GM12878 (cell line): ENCODE measurements around the gene DCAF4. TPM values are rescaled to one million over a fixed set of nuclear protein-coding genes. Genes with fewer than 3 reads are reported as not detected.

ENCODE experiments used
- ATAC-seq: fragments of 200-7000 bp; cut with Tn5 transposase; 3 replicates; pipeline ENCODE4 v1.9.1; 2020; ENCODE audit warnings: mild to moderate bottlenecking, moderate library complexity
- BruUV-seq: library from RNA; stranded (reverse); fragments of 400-500 nt; replicated peaks from 2 replicates; lab custom pipeline; 2021; lab: Mats Ljungman, UMichigan
- CTCF ChIA-PET: fragments of 300-600 bp; sonication (Branson Sonifier 250); formaldehyde crosslinking; extraction: SDS; loops from one replicate; lab custom pipeline; 2021; ENCODE audit warnings: inconsistent platforms; lab: Yijun Ruan, JAX
- POLR2A ChIA-PET: fragments of 350-600 bp; formaldehyde crosslinking; extraction: SDS; loops from one replicate; lab custom pipeline; 2021; ENCODE audit warnings: inconsistent platforms; lab: Charles Lee
- RAD21 ChIA-PET: fragments of 300-600 bp; sonication (Branson Sonifier 250); formaldehyde crosslinking; loops from one replicate; lab custom pipeline; 2023; ENCODE audit warnings: antibody characterized with exemption; ENCODE audit not compliant: unreplicated experiment; lab: Charles Lee
- SMC1A ChIA-PET: fragments of 300-600 bp; sonication (Branson Sonifier 250); formaldehyde crosslinking; loops from one replicate; lab custom pipeline; 2023; ENCODE audit not compliant: unreplicated experiment, uncharacterized antibody; lab: Charles Lee
- DNase-seq: peaks from one replicate; pipeline ENCODE4 v3.0.0-alpha.2; 2011; ENCODE audit warnings: low read depth, low spot score
- FAIRE-seq: peaks from 3 replicates; lab custom pipeline; 2011; peaks lifted over from hg19 to GRCh38; lab: Jason Lieb, UNC
- H2AFZ ChIP-seq: 2 replicates; pipeline ENCODE4 v1.6.0; 2011; ENCODE audit warnings: low read depth, low read length, control low read depth; ENCODE audit not compliant: control insufficient read depth
- H3K27ac ChIP-seq: 2 replicates; pipeline ENCODE4 v1.5.1; 2011; ENCODE audit warnings: control low read depth; ENCODE audit not compliant: control insufficient read depth, insufficient read depth
- H3K27me3 ChIP-seq, 2 experiments: replicated peaks in 1 of 2; 2 replicates each; pipeline versions ENCODE4 v1.6.0 to v1.6.1; 2011; ENCODE audit warnings: low read length in 1 of 2; ENCODE audit not compliant: control insufficient read depth in 2 of 2, insufficient read depth in 2 of 2
- H3K36me3 ChIP-seq, 2 experiments: 2 replicates each; pipeline ENCODE4 v1.5.1; 2011; ENCODE audit warnings: low read length in 1 of 2; ENCODE audit not compliant: control insufficient read depth in 2 of 2, insufficient read depth in 2 of 2
- H3K4me1 ChIP-seq: 2 replicates; pipeline ENCODE4 v1.6.1; 2011; ENCODE audit warnings: mild to moderate bottlenecking, low read length, moderate library complexity, mixed read lengths; ENCODE audit not compliant: control insufficient read depth, insufficient read depth
- H3K4me2 ChIP-seq: 2 replicates; pipeline ENCODE4 v1.6.0; 2011; ENCODE audit warnings: control low read depth; ENCODE audit not compliant: control insufficient read depth, insufficient read depth
- H3K4me3 ChIP-seq: fragments of 200-600 bp; sonication (generic); 2 replicates; pipeline ENCODE4 v1.5.1; 2016
- H3K79me2 ChIP-seq: 2 replicates; pipeline ENCODE4 v1.6.0; 2011; ENCODE audit warnings: low read length; ENCODE audit not compliant: control insufficient read depth, insufficient read depth
- H3K9ac ChIP-seq: 2 replicates; pipeline ENCODE4 v1.8.0; 2011; ENCODE audit warnings: low read length, control low read depth, mixed read lengths; ENCODE audit not compliant: control insufficient read depth, insufficient read depth
- H3K9me3 ChIP-seq: replicated peaks from 3 replicates; pipeline ENCODE4 v1.5.1; 2011; ENCODE audit warnings: mild to moderate bottlenecking, low read length; ENCODE audit not compliant: control insufficient read depth, insufficient read depth
- H4K20me1 ChIP-seq: 2 replicates; pipeline ENCODE4 v1.6.0; 2011; ENCODE audit not compliant: control insufficient read depth, insufficient read depth
- CHD4 ChIP-seq: fragments of 200-600 bp; sonication (generic); IDR thresholded peaks from 2 replicates; pipeline ENCODE4 v1.6.1; 2016; ENCODE audit warnings: mild to moderate bottlenecking
- FOXK2 ChIP-seq: fragments of 450-650 bp; IDR thresholded peaks from 2 replicates; pipeline ENCODE4 v1.6.1; 2017; ENCODE audit warnings: mild to moderate bottlenecking, moderate library complexity
- MEF2A ChIP-seq: IDR thresholded peaks from 2 replicates; pipeline ENCODE4 v1.6.1; 2011; ENCODE audit warnings: low read depth, mild to moderate bottlenecking, low read length, moderate library complexity; ENCODE audit not compliant: insufficient read depth
- NBN ChIP-seq: fragments of 450-650 bp; IDR thresholded peaks from 2 replicates; pipeline ENCODE4 v1.6.1; 2016
- NFIC ChIP-seq: IDR thresholded peaks from 2 replicates; pipeline ENCODE4 v1.6.1; 2012; ENCODE audit warnings: low read depth, mild to moderate bottlenecking, inconsistent platforms, low read length, moderate library complexity
- SPI1 ChIP-seq: IDR thresholded peaks from 2 replicates; pipeline ENCODE4 v1.6.1; 2011; ENCODE audit warnings: low read depth, mild to moderate bottlenecking, low read length, moderate library complexity, borderline replicate concordance; ENCODE audit not compliant: insufficient read depth
- TCF3 ChIP-seq: IDR thresholded peaks from 2 replicates; pipeline ENCODE4 v1.6.1; 2012; ENCODE audit warnings: low read depth, mild to moderate bottlenecking, low read length, borderline replicate concordance; ENCODE audit not compliant: insufficient read depth
- WGBS: methylation state at CpG from one replicate; pipeline ENCODE4 v1.1.6; 2016; ENCODE audit warnings: low lambda C conversion rate; ENCODE audit not compliant: insufficient replicate concordance, insufficient coverage; ENCODE audit errors: missing lambda C conversion rate; 5-methylcytosine and 5-hydroxymethylcytosine counted together
- in situ Hi-C: fragments of 300-500 bp; cut with MboI; formaldehyde crosslinking; loops from 9 replicates; pipeline ENCODE4 v1.14.3; 2018; ENCODE audit warnings: mixed read lengths
- intact Hi-C: fragments of 100-400 bp; cut with micrococcal nuclease; formaldehyde crosslinking; loops from one replicate; pipeline ENCODE4 v1.14.2; 2022; ENCODE audit not compliant: unreplicated experiment
- polyA plus RNA-seq, 11 experiments: library from polyadenylated mRNA; depleted of rRNA in 4 of 11; unstranded in 6 of 11; stranded (reverse) in 5 of 11; fragments of >200 nt; fragmentation: Nextera tagmentation in 4 of 11; fragmentation: Illumina TruSeq in 1 of 11; extraction: Ambion mirVana in 4 of 11; extraction: Trizol in 1 of 11; gene quantifications; 1 replicate in 1 of 11; 2 replicates in 10 of 11; pipeline versions ENCODE4 v1.2.1 to v1.2.3, GENCODE V29; 2011 to 2016; ENCODE audit warnings: inconsistent platforms in 2 of 11, missing spikeins in 2 of 11, low read depth in 1 of 11
- total RNA-seq, 4 experiments: library from RNA; depleted of rRNA in 3 of 4; stranded (reverse); fragments of >200 nt in 3 of 4; fragmentation: Illumina TruSeq in 1 of 4; extraction: Trizol in 1 of 4; gene quantifications; 2 replicates each; pipeline versions ENCODE4 v1.2.1 to v1.2.3, GENCODE V29; 2013 to 2021
- TF ChIP-seq, protein P1 (sequence below): fragments of 450-650 bp; formaldehyde crosslinking; IDR thresholded peaks from 2 replicates; pipeline ENCODE4 v1.4.0; 2020; ENCODE audit warnings: mild to moderate bottlenecking, moderate library complexity

The DCAF4 gene
- total and polyA plus RNA-seq, 10 of the 15 experiments (the other 5 are each of a cell fraction or from before 2014, with no cell fraction given): 2.6 to 51.1 (median 21.0) TPM

DNA sequence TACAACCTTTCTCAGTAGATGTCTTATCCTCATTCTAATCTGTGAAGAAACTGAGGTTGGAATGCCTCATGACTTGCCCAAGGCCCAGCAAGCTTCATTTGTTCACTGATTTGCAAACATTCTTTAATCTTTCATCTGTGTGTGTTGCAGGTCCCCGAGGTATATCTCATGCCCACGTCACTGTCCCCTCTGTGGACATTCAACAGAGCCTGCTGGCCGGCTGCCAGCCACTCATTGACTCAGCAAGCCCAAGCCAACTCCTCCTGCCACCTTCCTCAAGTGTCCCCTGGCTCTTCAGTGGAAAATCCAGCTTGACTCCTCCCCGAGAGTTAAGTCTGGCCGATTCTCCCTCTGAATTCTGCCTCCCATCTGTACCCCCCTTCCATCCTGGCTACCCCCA, 1.9 kb upstream of the DCAF4 start (continued):
- TF ChIP-seq CHD4: no peak
- no peak for TF ChIP-seq NFIC
- TF ChIP-seq FOXK2: no peak

DNA sequence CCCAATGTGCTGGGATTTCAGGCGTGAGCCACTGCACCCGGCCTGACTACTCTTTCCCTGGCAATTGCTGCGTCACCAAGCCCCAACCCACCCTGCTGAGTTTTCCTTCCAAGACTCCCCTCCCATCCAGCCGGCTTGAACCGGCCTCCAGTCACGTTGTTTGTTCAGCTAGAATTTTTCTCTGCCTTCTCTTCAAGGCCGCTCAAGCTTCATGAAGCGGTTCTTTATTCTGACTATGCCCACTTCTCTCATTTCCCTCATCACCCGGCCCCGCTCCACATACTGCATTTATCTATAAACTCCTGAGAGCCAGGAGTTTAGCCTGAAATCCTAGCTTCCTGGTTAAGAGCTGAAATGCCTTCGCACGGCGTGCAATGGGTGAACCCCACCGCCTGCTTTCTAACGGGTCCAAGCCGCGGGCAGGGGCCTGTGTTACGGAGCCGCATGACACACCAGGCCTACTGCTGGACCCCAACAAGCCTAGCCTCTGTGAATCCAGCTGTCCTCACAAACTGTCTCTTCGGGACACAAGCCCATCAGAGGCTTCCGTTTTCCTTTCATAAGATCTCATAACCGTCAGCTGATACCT, 999 bp upstream of the DCAF4 start:
- Histone ChIP-seq H3K27ac (no peak overlapping the region), H2AFZ (peak overlapping the region; percentile 98), H3K4me2 (peak overlapping the region; percentile 93), H3K4me1 (no peaks in the 10 kb centered on the region; the same call in 1 of the 2 replicates), H3K9ac (peak overlapping the region; percentile 59; the same call in 1 of the 2 replicates), H3K36me3 (no peaks in the 10 kb centered on the region), H4K20me1 (no peaks in the 10 kb centered on the region), H3K79me2 (peaks cover 15% of the 10 kb centered on the region), H3K9me3 (no peaks in the 10 kb centered on the region), H3K27me3 (no peaks in the 10 kb centered on the region), H3K4me3 (peak overlapping the region; percentile 57)
- TF ChIP-seq NBN (no peak), SPI1 (no peak), MEF2A (no peak), TCF3 (no peak)
- TF ChIP-seq, protein P1, sequence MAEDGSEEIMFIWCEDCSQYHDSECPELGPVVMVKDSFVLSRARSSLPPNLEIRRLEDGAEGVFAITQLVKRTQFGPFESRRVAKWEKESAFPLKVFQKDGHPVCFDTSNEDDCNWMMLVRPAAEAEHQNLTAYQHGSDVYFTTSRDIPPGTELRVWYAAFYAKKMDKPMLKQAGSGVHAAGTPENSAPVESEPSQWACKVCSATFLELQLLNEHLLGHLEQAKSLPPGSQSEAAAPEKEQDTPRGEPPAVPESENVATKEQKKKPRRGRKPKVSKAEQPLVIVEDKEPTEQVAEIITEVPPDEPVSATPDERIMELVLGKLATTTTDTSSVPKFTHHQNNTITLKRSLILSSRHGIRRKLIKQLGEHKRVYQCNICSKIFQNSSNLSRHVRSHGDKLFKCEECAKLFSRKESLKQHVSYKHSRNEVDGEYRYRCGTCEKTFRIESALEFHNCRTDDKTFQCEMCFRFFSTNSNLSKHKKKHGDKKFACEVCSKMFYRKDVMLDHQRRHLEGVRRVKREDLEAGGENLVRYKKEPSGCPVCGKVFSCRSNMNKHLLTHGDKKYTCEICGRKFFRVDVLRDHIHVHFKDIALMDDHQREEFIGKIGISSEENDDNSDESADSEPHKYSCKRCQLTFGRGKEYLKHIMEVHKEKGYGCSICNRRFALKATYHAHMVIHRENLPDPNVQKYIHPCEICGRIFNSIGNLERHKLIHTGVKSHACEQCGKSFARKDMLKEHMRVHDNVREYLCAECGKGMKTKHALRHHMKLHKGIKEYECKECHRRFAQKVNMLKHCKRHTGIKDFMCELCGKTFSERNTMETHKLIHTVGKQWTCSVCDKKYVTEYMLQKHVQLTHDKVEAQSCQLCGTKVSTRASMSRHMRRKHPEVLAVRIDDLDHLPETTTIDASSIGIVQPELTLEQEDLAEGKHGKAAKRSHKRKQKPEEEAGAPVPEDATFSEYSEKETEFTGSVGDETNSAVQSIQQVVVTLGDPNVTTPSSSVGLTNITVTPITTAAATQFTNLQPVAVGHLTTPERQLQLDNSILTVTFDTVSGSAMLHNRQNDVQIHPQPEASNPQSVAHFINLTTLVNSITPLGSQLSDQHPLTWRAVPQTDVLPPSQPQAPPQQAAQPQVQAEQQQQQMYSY: no peak
- no TSS peak for BruUV-seq
- in situ Hi-C loops: no loop called here
- no peak for DNase-seq
- CTCF ChIA-PET: interaction anchor here (1.1 to 2.4 kb wide), 4 partner anchors 16 to 409 kb away, joined by 3 to 9 read pairs (median 5); no protein-coding TSS in a partner anchor
- intact Hi-C loops: no loop called here
- POLR2A ChIA-PET: interaction anchor here (0.7 to 1.1 kb wide), 3 partner anchors 21 to 134 kb away, joined by 3 to 4 read pairs (median 3); partner anchors contain the start of gene DPF3
- SMC1A ChIA-PET: interaction anchor here (1.3 kb wide), 1 partner anchor 23 kb away, joined by 9 read pairs; no protein-coding TSS in a partner anchor
- RAD21 ChIA-PET: interaction anchor here (1.2 kb wide), 1 partner anchor 134 kb away, joined by 3 read pairs; no protein-coding TSS in a partner anchor
- 82% methylated on average over 22 of the region's 22 CpGs for WGBS
- FAIRE-seq: no peak
- ATAC-seq: no peak
